GM10266 (cell line): Measurements from ENCODE around the gene AGPAT4.

ENCODE experiments used
- DNase-seq: peaks from one replicate; pipeline ENCODE4 v3.0.0; 2012; ENCODE audit errors: extremely low spot score
- TF ChIP-seq, protein P1 (sequence below): IDR thresholded peaks from 2 replicates; pipeline ENCODE4 v1.5.1; 2012; ENCODE audit warnings: mild to moderate bottlenecking, low read depth; ENCODE audit not compliant: control insufficient read depth, insufficient read depth; ENCODE audit errors: missing control alignments

AGPAT4 gene

DNA sequence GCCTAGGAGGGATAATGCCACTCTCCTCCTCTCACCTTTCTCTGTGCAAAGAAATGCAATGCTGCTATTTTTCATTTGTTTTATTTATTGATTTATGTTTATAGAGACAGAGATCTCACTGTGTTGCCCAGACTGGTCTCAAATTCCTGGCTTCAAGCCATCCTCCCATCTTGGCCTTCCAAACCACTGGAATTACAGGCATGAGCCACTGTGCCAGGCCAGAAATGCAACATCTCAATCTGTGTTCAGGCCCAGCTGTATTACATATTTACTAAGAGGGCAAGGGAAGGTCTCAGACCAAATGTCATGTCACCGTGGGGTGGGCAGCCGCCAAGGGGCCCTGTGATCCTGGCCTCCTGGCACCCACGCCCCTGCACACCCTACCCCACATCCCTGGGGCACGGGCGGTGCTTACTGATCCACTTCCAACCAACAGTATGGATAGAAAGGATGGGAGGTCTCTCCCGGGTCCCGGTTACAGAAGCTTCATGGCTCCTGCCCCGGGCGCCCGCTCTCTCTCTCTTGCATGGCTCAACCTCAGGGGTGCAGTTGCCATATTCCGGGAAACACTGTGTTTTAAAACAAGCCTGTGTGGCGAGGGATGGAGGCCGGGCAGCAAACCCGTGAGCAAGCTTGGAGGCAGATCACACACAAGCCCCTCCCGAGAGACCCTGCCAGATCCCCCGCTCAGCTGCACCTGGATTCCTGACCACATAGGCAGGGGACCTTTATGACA, 111.8 kb downstream of the AGPAT4 start:
- DNase-seq: no peak
- TF ChIP-seq, protein P1, sequence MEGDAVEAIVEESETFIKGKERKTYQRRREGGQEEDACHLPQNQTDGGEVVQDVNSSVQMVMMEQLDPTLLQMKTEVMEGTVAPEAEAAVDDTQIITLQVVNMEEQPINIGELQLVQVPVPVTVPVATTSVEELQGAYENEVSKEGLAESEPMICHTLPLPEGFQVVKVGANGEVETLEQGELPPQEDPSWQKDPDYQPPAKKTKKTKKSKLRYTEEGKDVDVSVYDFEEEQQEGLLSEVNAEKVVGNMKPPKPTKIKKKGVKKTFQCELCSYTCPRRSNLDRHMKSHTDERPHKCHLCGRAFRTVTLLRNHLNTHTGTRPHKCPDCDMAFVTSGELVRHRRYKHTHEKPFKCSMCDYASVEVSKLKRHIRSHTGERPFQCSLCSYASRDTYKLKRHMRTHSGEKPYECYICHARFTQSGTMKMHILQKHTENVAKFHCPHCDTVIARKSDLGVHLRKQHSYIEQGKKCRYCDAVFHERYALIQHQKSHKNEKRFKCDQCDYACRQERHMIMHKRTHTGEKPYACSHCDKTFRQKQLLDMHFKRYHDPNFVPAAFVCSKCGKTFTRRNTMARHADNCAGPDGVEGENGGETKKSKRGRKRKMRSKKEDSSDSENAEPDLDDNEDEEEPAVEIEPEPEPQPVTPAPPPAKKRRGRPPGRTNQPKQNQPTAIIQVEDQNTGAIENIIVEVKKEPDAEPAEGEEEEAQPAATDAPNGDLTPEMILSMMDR: no peak

DNA sequence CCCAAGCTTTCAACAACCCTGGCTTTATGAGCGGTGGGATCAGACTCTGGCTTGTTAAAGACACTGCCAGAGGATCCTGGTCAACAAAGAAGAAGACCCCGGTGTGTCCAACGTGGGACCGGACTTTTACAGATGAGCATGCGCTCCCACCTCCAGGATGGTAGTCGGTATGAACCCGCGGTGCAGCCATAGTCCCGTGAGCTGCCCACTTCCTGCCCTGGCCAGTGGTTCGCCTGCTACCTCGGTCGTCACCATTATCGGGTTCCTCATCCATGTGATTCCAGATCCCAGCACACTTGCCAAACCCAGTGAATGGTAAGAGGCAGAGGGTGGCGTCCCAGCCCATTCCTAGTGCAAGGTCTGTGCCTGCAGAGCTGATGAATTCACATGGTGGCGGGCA, 112.7 kb downstream of the AGPAT4 start:
- TF ChIP-seq, protein P1: no peak
- no peak for DNase-seq

DNA sequence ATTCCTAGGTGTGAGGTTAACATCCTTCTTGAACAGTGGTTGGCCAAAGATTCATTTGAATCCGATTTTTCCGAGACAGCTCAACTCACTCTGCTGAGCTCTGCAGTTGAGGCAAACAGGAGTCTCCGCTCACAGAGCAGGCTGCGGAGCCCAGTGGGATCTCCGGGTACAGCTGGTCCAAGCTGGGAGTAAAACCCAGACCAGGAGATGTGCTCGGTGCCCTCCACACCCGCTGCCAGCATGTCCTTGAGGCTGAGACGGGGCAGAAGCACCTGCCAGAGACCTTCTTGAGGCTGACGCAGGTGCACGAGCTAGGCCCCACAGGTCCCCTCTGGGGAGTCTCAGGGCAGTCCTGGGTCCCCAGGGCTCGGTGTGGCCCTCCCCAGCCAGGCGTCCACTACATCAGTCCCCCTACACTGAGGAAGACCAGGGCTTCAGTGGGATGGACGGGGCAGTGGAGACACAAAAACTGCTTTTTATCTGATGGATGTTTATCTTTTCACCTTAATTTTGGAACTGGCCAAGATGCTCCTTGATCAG, 119.0 kb downstream of the AGPAT4 start:
- TF ChIP-seq, protein P1: no peak
- DNase-seq: no peak

DNA sequence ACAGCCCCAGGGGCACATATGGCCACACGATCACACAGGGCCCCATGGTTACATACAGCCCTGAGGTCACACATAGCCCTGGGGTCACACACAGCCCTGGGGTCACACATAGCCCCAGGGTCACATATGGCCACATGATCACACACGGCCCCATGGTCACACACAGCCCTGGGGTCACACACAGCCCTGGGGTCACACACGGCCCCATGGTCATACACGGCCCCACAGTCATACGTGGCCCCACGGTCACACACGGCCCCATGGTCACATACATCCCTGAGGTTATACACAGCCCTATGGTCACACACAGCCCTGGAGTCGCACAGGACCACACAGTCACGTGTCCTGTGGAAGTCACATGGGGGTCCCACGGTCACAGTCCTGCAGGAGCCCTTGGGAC, 120.1 kb downstream of the AGPAT4 start:
- TF ChIP-seq, protein P1: no peak

DNA sequence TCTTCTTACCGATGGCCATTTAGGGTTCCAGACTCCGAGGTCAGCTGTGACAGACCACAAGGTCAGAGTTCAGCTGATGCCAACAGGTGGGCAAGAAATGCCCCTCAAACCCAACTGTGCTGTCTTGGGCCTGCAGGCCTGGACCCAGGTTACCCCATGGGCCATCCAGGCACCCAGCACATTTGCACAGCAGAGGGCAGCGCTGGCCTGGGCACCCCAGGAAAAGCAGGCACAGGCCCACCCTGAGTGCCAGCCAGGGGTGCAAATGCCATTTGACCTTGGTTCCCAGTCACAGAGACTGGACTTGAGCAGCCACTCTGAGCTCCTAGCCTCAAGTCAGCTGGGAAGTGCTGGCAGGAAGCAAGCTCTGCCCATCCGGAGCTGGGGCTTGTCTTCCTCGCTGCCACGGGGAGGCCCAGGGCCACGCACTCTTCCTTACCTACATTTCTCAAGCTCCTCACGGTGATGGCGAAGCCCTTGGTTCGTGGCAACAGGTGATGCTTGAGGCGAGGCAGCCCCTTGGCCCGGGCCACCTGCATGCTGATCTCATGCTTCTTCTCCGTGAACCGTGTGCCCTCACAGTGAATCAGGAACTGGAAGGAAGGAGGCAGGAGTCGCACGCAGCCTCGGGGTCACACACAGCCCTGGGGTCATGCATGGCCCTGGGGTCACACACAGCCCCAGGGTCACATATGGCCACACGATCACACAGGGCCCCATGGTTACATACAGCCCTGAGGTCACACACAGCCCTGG, 120.8 kb downstream of the AGPAT4 start:
- TF ChIP-seq, protein P1: peak; percentile 45
- no peak for DNase-seq

More for the DNA sequence above, 120.1 kb downstream of the AGPAT4 start:
- no peak for DNase-seq

DNA sequence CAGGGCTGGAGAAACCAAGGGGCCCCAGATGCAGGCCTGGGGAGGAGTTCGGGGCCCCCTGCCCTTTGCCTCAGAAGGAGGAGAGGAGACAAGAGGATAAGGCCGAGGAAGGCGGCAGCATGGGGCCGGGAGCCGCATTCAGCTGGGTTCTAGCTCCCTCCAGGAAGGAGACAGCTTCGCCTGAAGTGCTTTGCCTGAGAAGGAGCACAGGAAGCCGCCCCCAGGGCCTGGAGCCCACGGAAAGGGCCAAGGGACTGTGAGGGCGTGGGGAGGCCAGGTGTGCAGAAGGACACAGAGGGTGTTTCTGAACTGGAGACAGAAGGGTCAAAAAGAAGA, 121.4 kb downstream of the AGPAT4 start:
- DNase-seq: no peak
- TF ChIP-seq, protein P1: no peak

DNA sequence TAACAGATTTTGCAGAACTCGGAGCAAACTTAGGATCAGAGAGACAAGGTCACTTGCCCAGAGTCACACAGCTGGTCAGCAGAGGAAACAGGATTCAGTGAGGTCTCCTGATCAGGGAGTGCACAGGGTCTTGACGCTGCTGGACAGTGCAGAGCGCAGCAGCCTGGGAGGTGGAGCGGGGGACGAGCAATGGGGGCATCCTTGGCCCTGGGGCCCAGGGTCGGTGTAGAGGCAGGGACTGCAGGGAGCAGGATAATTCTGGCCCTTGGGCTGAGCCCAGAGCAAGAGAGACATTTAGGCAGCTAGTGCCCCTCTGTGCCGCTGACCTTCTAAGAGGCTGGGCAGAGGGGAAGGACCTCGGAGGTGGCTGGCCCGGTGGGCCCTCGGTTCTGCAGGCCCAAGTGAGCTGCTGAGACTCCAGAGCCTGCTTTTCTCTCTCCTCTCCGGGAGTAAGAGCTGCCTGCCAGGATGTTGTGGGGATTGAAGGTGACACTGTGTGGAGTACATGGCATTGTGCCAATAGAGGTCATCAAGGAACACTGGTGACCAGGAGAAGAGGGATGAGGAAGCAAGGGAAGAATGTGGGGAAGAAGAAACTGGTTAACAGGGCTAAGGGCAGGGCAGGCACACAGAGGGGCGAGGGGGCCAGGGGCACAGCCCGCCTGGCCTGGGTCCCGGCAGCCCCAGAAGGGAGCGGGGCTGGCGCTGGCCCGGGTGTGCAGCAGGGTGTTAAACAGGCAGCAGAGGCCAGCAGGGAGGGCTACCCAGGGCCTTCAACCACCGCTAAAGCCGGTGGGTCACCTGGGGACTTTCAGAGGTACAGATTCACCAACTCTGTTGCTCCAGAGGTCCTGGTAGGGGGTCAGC, 122.0 kb downstream of the AGPAT4 start:
- TF ChIP-seq, protein P1: no peak
- no peak for DNase-seq
